Measurements from ENCODE around the gene NCLN. TPM values are rescaled to one million over a fixed set of nuclear protein-coding genes. Genes with fewer than 3 reads are reported as not detected.

The NCLN gene
- polyA plus RNA-seq, 3 donors: 28.6 to 60.9 (median 34.5) TPM

DNA sequence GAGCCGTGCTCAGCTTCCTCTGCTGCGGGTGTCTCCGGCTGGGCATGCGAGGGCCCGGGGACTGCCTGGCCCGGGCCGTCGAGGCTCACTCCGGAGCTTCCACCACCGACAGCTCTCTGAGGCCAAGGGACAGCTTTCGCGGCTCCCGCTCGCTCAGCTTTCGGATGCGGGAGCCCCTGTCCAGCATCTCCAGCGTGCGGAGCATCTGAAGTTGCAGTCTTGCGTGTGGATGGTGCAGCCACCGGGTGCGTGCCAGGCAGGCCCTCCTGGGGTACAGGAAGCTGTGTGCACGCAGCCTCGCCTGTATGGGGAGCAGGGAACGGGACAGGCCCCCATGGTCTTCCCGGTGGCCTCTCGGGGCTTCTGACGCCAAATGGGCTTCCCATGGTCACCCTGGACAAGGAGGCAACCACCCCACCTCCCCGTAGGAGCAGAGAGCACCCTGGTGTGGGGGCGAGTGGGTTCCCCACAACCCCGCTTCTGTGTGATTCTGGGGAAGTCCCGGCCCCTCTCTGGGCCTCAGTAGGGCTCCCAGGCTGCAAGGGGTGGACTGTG is 5.9 kb upstream of the NCLN start:
- peaks cover 0 to 10% (median 0%) of the 10 kb centered on the region in 3 donors for H3K27me3 Mint-ChIP-seq (ENCODE audit: low read depth in 3 of 3)
- H3K4me1 ChIP-seq (ENCODE audit: control insufficient read depth in 1 of 2, insufficient read depth in 2 of 2, low read length in 2 of 2): peaks cover 65 to 78% of the 10 kb centered on the region in 2 donors
- no peaks in the 10 kb centered on the region for H3K27me3 ChIP-seq (ENCODE audit: control insufficient read depth in 2 of 2, insufficient read depth in 2 of 2, low read length in 2 of 2)
- H3K36me3 ChIP-seq (replicated peaks in 1 of 2; ENCODE audit: control insufficient read depth in 1 of 2, insufficient read depth in 2 of 2, low read length in 2 of 2): peaks cover 0 to 10% of the 10 kb centered on the region in 2 donors
- H4K20me1 ChIP-seq (ENCODE audit: insufficient read depth, low read length): peaks cover 45% of the 10 kb centered on the region
- peaks cover 0 to 3% (median 0%) of the 10 kb centered on the region in 7 donors for H3K9me3 Mint-ChIP-seq
- peak overlapping the region; percentile 92 to 99 for H3K4me3 Mint-ChIP-seq
- no peaks in the 10 kb centered on the region for H3K9me3 ChIP-seq (replicated peaks in 1 of 2; ENCODE audit: control insufficient read depth in 1 of 2, insufficient read depth in 1 of 2, low read length in 2 of 2)
- H3K4me2 ChIP-seq (replicated peaks; ENCODE audit: extremely low read depth, low read length, poor library complexity, severe bottlenecking): peak overlapping the region; percentile 85
- intact Hi-C loops (cut with micrococcal nuclease): loop anchor here (5.0 to 10.0 kb wide), 3 partner anchors 33 to 355 kb away; no protein-coding TSS in a partner anchor
- peak overlapping the region; percentile 90 for H3K9ac ChIP-seq (ENCODE audit: insufficient read depth, low read length, poor library complexity, severe bottlenecking)
- H3K36me3 Mint-ChIP-seq: peaks cover 15 to 17% of the 10 kb centered on the region in 2 donors
- peaks cover 82% of the 10 kb centered on the region for H3K79me2 ChIP-seq (ENCODE audit: insufficient read depth, low read length)
- DNase-seq: peak; percentile 35 to 68 (median 51)
- H3K27ac Mint-ChIP-seq: peak overlapping the region; percentile 93 to 99 (median 96)
- peaks cover 50% of the 10 kb centered on the region for H3K4me1 Mint-ChIP-seq
- H2AFZ ChIP-seq (ENCODE audit: insufficient read depth, low read depth, low read length, poor library complexity, severe bottlenecking): peak overlapping the region; percentile 71
- 0% methylated on average over 29 of the region's 31 CpGs for WGBS (ENCODE audit: insufficient coverage)
- H3K4me3 ChIP-seq (replicated peaks in 1 of 3; ENCODE audit: low read depth in 2 of 3, low read length in 3 of 3): peak overlapping the region; percentile 64 to 94 (median 90)
- TF ChIP-seq, protein P1, sequence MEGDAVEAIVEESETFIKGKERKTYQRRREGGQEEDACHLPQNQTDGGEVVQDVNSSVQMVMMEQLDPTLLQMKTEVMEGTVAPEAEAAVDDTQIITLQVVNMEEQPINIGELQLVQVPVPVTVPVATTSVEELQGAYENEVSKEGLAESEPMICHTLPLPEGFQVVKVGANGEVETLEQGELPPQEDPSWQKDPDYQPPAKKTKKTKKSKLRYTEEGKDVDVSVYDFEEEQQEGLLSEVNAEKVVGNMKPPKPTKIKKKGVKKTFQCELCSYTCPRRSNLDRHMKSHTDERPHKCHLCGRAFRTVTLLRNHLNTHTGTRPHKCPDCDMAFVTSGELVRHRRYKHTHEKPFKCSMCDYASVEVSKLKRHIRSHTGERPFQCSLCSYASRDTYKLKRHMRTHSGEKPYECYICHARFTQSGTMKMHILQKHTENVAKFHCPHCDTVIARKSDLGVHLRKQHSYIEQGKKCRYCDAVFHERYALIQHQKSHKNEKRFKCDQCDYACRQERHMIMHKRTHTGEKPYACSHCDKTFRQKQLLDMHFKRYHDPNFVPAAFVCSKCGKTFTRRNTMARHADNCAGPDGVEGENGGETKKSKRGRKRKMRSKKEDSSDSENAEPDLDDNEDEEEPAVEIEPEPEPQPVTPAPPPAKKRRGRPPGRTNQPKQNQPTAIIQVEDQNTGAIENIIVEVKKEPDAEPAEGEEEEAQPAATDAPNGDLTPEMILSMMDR (IDR thresholded peaks at IDR 0.05): no peak
- peak overlapping the region; percentile 87 to 91 for H3K27ac ChIP-seq (ENCODE audit: low read depth in 1 of 2, low read length in 2 of 2)

DNA sequence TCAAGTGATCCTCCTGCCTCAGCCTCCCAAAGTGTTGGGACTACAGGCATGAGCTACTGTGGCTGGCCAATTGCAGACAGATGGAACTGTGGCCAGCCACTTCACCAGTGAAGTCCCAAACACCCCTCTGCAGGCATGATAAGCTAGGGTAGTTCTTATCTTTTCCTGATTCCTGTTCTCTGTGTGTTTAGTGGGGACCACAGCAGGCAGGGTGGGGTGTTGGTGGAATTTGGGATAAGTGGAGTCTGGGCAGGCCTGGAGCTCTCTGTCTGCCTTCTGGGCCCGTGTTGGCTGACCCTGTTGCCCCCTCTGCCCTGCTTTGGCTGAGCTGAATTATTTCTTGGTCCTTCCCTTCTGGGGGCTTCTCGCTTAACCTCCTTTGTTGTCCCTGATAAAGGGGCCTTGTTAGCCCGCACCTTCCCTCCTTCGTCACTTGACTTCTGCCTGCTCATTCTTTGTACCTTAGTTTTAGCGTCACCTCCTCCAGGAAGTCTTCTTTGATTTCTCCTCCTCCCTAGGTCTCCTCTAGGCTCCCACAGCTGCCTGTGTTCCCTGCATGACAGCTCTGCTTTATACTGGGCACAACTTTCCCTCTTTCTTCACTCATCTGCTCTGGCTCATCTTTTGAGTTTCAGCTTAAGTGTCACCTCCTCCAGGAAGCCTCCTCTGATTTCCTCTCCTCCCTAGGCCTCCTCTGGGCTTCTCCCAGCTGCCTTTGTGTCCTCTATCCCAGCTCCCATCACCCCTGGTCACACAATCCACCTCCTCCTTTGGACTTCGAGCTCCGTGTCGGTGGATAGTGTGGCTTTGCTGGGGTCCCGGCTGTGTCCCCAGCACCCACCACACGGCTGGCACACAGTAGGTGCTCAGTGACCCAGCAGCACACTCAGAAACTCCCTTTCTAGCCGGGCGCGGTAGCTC is 1.7 kb upstream of the NCLN start:
- WGBS (ENCODE audit: insufficient coverage): 86% methylated on average over 10 of the region's 13 CpGs
- Histone ChIP-seq H3K4me3 (replicated peaks in 1 of 3; ENCODE audit: low read depth in 2 of 3, low read length in 3 of 3) (no peak overlapping the region), H3K79me2 (ENCODE audit: insufficient read depth, low read length) (peaks cover 89% of the 10 kb centered on the region), H3K9me3 (replicated peaks in 1 of 2; ENCODE audit: control insufficient read depth in 1 of 2, insufficient read depth in 1 of 2, low read length in 2 of 2) (no peaks in the 10 kb centered on the region), H3K4me1 (ENCODE audit: control insufficient read depth in 1 of 2, insufficient read depth in 2 of 2, low read length in 2 of 2) (peaks cover 75 to 87% of the 10 kb centered on the region in 2 donors), H4K20me1 (ENCODE audit: insufficient read depth, low read length) (peaks cover 63% of the 10 kb centered on the region), H2AFZ (ENCODE audit: insufficient read depth, low read depth, low read length, poor library complexity, severe bottlenecking) (no peak overlapping the region), H3K27me3 (ENCODE audit: control insufficient read depth in 2 of 2, insufficient read depth in 2 of 2, low read length in 2 of 2) (no peaks in the 10 kb centered on the region), H3K4me2 (replicated peaks; ENCODE audit: extremely low read depth, low read length, poor library complexity, severe bottlenecking) (peak overlapping the region; percentile 5), H3K9ac (ENCODE audit: insufficient read depth, low read length, poor library complexity, severe bottlenecking) (no peak overlapping the region), H3K27ac (ENCODE audit: low read depth in 1 of 2, low read length in 2 of 2) (peak overlapping the region; percentile 39 to 48), H3K36me3 (replicated peaks in 1 of 2; ENCODE audit: control insufficient read depth in 1 of 2, insufficient read depth in 2 of 2, low read length in 2 of 2) (peaks cover 0 to 10% of the 10 kb centered on the region in 2 donors)
- TF ChIP-seq, protein P1 (IDR thresholded peaks at IDR 0.05): no peak
- Mint-ChIP-seq H3K9me3 (peaks cover 0 to 3% (median 0%) of the 10 kb centered on the region in 7 donors), H3K36me3 (peaks cover 11 to 16% of the 10 kb centered on the region in 2 donors), H3K4me3 (peak overlapping the region in 1 of 2 donors; percentile 39), H3K27me3 (ENCODE audit: low read depth in 3 of 3) (peaks cover 0 to 2% (median 2%) of the 10 kb centered on the region in 3 donors), H3K27ac (peak overlapping the region; percentile 63 to 97 (median 79)), H3K4me1 (peaks cover 65% of the 10 kb centered on the region)
- DNase-seq: no peak
- intact Hi-C loops (cut with micrococcal nuclease): loop anchor here in 1 of 2 donors (5.0 to 10.0 kb wide), 2 partner anchors 37 to 359 kb away; no protein-coding TSS in a partner anchor

Data from CD14-positive monocyte (primary cell).